ENCODE data around the gene PAPPA2.

DNA sequence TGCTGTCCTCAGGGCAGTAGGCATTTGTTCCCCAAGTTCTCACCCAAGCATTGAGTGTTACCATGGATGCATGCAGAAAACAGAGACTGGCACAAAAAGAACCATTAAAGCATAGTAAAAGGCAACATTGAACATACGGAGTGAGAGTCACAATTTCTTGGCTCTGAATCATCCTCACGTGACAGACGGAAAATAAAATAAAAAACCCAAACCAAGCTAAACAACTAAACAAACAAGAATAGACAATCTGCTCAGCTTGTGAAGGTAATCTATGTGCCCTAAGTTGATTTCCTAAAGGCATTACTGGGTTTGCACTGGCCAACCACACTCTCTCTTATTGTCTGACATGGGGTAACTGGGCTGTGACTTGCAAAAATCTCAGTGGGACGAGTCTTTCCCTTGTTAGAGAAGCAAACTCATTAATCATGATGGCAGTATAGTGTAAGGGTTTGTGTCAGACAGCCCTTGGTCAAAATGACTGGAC, 395.5 kb downstream of the PAPPA2 start:
- no peak for TF ChIP-seq ETS1 (conservative IDR thresholded peaks at IDR 0.05; ENCODE audit: control insufficient read depth, low read depth, low read length)
- TF ChIP-seq, protein P1, sequence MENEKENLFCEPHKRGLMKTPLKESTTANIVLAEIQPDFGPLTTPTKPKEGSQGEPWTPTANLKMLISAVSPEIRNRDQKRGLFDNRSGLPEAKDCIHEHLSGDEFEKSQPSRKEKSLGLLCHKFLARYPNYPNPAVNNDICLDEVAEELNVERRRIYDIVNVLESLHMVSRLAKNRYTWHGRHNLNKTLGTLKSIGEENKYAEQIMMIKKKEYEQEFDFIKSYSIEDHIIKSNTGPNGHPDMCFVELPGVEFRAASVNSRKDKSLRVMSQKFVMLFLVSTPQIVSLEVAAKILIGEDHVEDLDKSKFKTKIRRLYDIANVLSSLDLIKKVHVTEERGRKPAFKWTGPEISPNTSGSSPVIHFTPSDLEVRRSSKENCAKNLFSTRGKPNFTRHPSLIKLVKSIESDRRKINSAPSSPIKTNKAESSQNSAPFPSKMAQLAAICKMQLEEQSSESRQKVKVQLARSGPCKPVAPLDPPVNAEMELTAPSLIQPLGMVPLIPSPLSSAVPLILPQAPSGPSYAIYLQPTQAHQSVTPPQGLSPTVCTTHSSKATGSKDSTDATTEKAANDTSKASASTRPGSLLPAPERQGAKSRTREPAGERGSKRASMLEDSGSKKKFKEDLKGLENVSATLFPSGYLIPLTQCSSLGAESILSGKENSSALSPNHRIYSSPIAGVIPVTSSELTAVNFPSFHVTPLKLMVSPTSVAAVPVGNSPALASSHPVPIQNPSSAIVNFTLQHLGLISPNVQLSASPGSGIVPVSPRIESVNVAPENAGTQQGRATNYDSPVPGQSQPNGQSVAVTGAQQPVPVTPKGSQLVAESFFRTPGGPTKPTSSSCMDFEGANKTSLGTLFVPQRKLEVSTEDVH (IDR thresholded peaks at IDR 0.05; ENCODE audit: low read depth, partially characterized antibody) = no peak
- TF ChIP-seq, protein P2, sequence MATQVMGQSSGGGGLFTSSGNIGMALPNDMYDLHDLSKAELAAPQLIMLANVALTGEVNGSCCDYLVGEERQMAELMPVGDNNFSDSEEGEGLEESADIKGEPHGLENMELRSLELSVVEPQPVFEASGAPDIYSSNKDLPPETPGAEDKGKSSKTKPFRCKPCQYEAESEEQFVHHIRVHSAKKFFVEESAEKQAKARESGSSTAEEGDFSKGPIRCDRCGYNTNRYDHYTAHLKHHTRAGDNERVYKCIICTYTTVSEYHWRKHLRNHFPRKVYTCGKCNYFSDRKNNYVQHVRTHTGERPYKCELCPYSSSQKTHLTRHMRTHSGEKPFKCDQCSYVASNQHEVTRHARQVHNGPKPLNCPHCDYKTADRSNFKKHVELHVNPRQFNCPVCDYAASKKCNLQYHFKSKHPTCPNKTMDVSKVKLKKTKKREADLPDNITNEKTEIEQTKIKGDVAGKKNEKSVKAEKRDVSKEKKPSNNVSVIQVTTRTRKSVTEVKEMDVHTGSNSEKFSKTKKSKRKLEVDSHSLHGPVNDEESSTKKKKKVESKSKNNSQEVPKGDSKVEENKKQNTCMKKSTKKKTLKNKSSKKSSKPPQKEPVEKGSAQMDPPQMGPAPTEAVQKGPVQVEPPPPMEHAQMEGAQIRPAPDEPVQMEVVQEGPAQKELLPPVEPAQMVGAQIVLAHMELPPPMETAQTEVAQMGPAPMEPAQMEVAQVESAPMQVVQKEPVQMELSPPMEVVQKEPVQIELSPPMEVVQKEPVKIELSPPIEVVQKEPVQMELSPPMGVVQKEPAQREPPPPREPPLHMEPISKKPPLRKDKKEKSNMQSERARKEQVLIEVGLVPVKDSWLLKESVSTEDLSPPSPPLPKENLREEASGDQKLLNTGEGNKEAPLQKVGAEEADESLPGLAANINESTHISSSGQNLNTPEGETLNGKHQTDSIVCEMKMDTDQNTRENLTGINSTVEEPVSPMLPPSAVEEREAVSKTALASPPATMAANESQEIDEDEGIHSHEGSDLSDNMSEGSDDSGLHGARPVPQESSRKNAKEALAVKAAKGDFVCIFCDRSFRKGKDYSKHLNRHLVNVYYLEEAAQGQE (IDR thresholded peaks at IDR 0.05; ENCODE audit: borderline replicate concordance) = no peak
- TF ChIP-seq, protein P2 (CRISPR knock-in tag; IDR thresholded peaks at IDR 0.05; ENCODE audit: low read depth) = no peak
- TF ChIP-seq, protein P3, sequence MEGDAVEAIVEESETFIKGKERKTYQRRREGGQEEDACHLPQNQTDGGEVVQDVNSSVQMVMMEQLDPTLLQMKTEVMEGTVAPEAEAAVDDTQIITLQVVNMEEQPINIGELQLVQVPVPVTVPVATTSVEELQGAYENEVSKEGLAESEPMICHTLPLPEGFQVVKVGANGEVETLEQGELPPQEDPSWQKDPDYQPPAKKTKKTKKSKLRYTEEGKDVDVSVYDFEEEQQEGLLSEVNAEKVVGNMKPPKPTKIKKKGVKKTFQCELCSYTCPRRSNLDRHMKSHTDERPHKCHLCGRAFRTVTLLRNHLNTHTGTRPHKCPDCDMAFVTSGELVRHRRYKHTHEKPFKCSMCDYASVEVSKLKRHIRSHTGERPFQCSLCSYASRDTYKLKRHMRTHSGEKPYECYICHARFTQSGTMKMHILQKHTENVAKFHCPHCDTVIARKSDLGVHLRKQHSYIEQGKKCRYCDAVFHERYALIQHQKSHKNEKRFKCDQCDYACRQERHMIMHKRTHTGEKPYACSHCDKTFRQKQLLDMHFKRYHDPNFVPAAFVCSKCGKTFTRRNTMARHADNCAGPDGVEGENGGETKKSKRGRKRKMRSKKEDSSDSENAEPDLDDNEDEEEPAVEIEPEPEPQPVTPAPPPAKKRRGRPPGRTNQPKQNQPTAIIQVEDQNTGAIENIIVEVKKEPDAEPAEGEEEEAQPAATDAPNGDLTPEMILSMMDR (IDR thresholded peaks at IDR 0.05 in 2 of 3, conservative IDR thresholded peaks at IDR 0.05 in 1 of 3; ENCODE audit: insufficient read depth in 2 of 3, low read depth in 1 of 3, low read length in 3 of 3) = no peak
- 0 out of 4 replicates have a peak, but pooled peaks of 1 of the 2 experiments have one; percentile 9 for TF ChIP-seq FOXK2 (conservative IDR thresholded peaks at IDR 0.05 in 1 of 2, IDR thresholded peaks at IDR 0.05 in 1 of 2; ENCODE audit: low read depth in 2 of 2)
- no peak for TF ChIP-seq ZNF140 (CRISPR knock-in tag; IDR thresholded peaks at IDR 0.05)
- TF ChIP-seq FOXJ3 (CRISPR knock-in tag; IDR thresholded peaks at IDR 0.05) = no peak
- TF ChIP-seq, protein P4, sequence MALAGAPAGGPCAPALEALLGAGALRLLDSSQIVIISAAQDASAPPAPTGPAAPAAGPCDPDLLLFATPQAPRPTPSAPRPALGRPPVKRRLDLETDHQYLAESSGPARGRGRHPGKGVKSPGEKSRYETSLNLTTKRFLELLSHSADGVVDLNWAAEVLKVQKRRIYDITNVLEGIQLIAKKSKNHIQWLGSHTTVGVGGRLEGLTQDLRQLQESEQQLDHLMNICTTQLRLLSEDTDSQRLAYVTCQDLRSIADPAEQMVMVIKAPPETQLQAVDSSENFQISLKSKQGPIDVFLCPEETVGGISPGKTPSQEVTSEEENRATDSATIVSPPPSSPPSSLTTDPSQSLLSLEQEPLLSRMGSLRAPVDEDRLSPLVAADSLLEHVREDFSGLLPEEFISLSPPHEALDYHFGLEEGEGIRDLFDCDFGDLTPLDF (CRISPR knock-in tag; IDR thresholded peaks at IDR 0.05) = no peak
- TF ChIP-seq, protein P5, sequence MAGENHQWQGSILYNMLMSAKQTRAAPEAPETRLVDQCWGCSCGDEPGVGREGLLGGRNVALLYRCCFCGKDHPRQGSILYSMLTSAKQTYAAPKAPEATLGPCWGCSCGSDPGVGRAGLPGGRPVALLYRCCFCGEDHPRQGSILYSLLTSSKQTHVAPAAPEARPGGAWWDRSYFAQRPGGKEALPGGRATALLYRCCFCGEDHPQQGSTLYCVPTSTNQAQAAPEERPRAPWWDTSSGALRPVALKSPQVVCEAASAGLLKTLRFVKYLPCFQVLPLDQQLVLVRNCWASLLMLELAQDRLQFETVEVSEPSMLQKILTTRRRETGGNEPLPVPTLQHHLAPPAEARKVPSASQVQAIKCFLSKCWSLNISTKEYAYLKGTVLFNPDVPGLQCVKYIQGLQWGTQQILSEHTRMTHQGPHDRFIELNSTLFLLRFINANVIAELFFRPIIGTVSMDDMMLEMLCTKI (IDR thresholded peaks at IDR 0.05; ENCODE audit: partially characterized antibody) = no peak
- no peak for TF ChIP-seq CEBPG (CRISPR knock-in tag; IDR thresholded peaks at IDR 0.05)
- no peak for TF ChIP-seq CEBPG (tag; conservative IDR thresholded peaks at IDR 0.05 in 1 of 2, IDR thresholded peaks at IDR 0.05 in 1 of 2)
- TF ChIP-seq RNF2 (IDR thresholded peaks at IDR 0.05) = no peak
